H1 (cell line): Measurements from ENCODE around the gene G2E3. TPM values are rescaled to one million over a fixed set of nuclear protein-coding genes. Genes with fewer than 3 reads are reported as not detected.

Experiments used
- CTCF ChIA-PET: fragments of 300-600 bp; sonication (Branson Sonifier 250); formaldehyde crosslinking; loops from one replicate; lab custom pipeline; 2021; ENCODE audit not compliant: partially characterized antibody; lab: Charles Lee
- POLR2A ChIA-PET: fragments of 300-600 bp; sonication (Branson Sonifier 250); formaldehyde crosslinking; loops from one replicate; lab custom pipeline; 2021; ENCODE audit warnings: inconsistent platforms; ENCODE audit not compliant: partially characterized antibody; lab: Charles Lee
- DNase-seq, 2 experiments: peaks; one replicate each; pipeline versions ENCODE4 v3.0.0 to v3.0.0-alpha.2; 2010 to 2022; ENCODE audit warnings: low spot score in 2 of 2, low read depth in 1 of 2, mixed read lengths in 1 of 2
- FAIRE-seq: peaks from 2 replicates; lab custom pipeline; 2011; peaks lifted over from hg19 to GRCh38; lab: Jason Lieb, UNC
- H2AFZ ChIP-seq: 2 replicates; pipeline ENCODE4 v1.8.1; 2012; ENCODE audit warnings: low read length, inconsistent platforms
- H2AK5ac ChIP-seq: 2 replicates; pipeline ENCODE4 v1.6.1; 2013; ENCODE audit warnings: low read depth, low read length
- H2BK120ac ChIP-seq: replicated peaks from 2 replicates; pipeline ENCODE3; 2013; ENCODE audit warnings: low read depth, low read length, inconsistent platforms
- H2BK12ac ChIP-seq: 2 replicates; pipeline ENCODE4 v1.6.1; 2013; ENCODE audit warnings: low read depth, low read length
- H2BK15ac ChIP-seq: 2 replicates; pipeline ENCODE4 v1.6.1; 2013; ENCODE audit warnings: low read length
- H2BK20ac ChIP-seq: 2 replicates; pipeline ENCODE4 v1.6.1; 2013; ENCODE audit warnings: low read length
- H2BK5ac ChIP-seq: 2 replicates; pipeline ENCODE4 v1.6.1; 2013; ENCODE audit warnings: low read depth, low read length
- H3K14ac ChIP-seq: 2 replicates; pipeline ENCODE4 v1.6.1; 2013; ENCODE audit warnings: inconsistent platforms; ENCODE audit not compliant: insufficient read length
- H3K18ac ChIP-seq: 2 replicates; pipeline ENCODE4 v1.6.1; 2013; ENCODE audit warnings: low read length; ENCODE audit errors: extremely low read depth
- H3K23ac ChIP-seq: 2 replicates; pipeline ENCODE4 v1.6.1; 2013; ENCODE audit warnings: inconsistent platforms; ENCODE audit not compliant: insufficient read length
- H3K23me2 ChIP-seq: 2 replicates; pipeline ENCODE4 v1.6.1; 2013; ENCODE audit warnings: low read depth, low read length
- H3K27ac ChIP-seq: 2 replicates; pipeline ENCODE4 v1.6.1; 2011; ENCODE audit warnings: low read depth, low read length, inconsistent platforms
- H3K27me3 ChIP-seq, 4 experiments: replicated peaks in 1 of 4; 1 replicate in 1 of 4; 2 replicates in 3 of 4; pipeline versions ENCODE4 v1.6.1 to v1.8.1; 2011 to 2013; ENCODE audit warnings: low read length in 3 of 4, mild to moderate bottlenecking in 3 of 4, inconsistent platforms in 2 of 4, mixed read lengths in 2 of 4, moderate library complexity in 1 of 4; ENCODE audit not compliant: control insufficient read depth in 3 of 4, insufficient read depth in 3 of 4; ENCODE audit errors: extremely low read depth in 1 of 4
- H3K36me3 ChIP-seq, 4 experiments: 2 replicates each; pipeline versions ENCODE4 v1.6.1 to v1.8.1; 2011 to 2013; ENCODE audit warnings: mild to moderate bottlenecking in 4 of 4, low read length in 3 of 4, moderate library complexity in 2 of 4, control low read depth in 1 of 4, inconsistent platforms in 1 of 4; ENCODE audit not compliant: insufficient read depth in 4 of 4, control insufficient read depth in 2 of 4
- H3K4ac ChIP-seq: replicated peaks from 2 replicates; pipeline ENCODE3; 2013; ENCODE audit warnings: low read length, low read depth, mixed read lengths, inconsistent platforms; ENCODE audit not compliant: insufficient read length
- H3K4me1 ChIP-seq, 4 experiments: replicated peaks in 1 of 4; 1 replicate in 1 of 4; 2 replicates in 3 of 4; pipeline versions ENCODE4 v1.6.1 to v1.8.1; 2011 to 2013; ENCODE audit warnings: low read length in 3 of 4, inconsistent platforms in 2 of 4, mixed read lengths in 1 of 4; ENCODE audit not compliant: insufficient read depth in 4 of 4, control insufficient read depth in 3 of 4
- H3K4me2 ChIP-seq, 2 experiments: 2 replicates each; pipeline versions ENCODE4 v1.6.1 to v1.8.1; 2011 to 2013; ENCODE audit warnings: low read depth in 2 of 2, low read length in 2 of 2, control low read depth in 1 of 2, inconsistent platforms in 1 of 2, mild to moderate bottlenecking in 1 of 2; ENCODE audit not compliant: insufficient read depth in 1 of 2
- H3K4me3 ChIP-seq, 4 experiments: fragments of 200-600, 300-600 bp in 1 of 4; sonication (generic), shearing (Covaris generic), sonication (Bioruptor Twin) in 1 of 4; 2 replicates each; pipeline versions ENCODE4 v1.5.1 to v1.8.1; 2011 to 2016; ENCODE audit warnings: low read length in 4 of 4, low read depth in 3 of 4, control low read depth in 2 of 4, inconsistent platforms in 2 of 4, mild to moderate bottlenecking in 2 of 4, mixed read lengths in 1 of 4, moderate library complexity in 1 of 4; ENCODE audit not compliant: insufficient read depth in 2 of 4; ENCODE audit errors: extremely low read depth in 1 of 4
- H3K56ac ChIP-seq: replicated peaks from 2 replicates; pipeline ENCODE3; 2013; ENCODE audit warnings: low read depth, mild to moderate bottlenecking, mixed read lengths, low read length, inconsistent platforms; ENCODE audit not compliant: insufficient read length
- H3K79me1 ChIP-seq: 2 replicates; pipeline ENCODE4 v1.6.1; 2013; ENCODE audit warnings: low read depth, low read length, control low read depth
- H3K79me2 ChIP-seq, 2 experiments: 2 replicates each; pipeline versions ENCODE4 v1.6.1 to v1.8.1; 2012 to 2013; ENCODE audit warnings: low read length in 2 of 2, mild to moderate bottlenecking in 2 of 2, inconsistent platforms in 1 of 2; ENCODE audit not compliant: insufficient read depth in 2 of 2, control insufficient read depth in 1 of 2
- H3K9ac ChIP-seq, 4 experiments: replicated peaks in 1 of 4; 1 replicate in 1 of 4; 2 replicates in 3 of 4; pipeline versions ENCODE4 v1.6.1 to v1.8.1; 2011 to 2013; ENCODE audit warnings: low read depth in 3 of 4, low read length in 3 of 4, control low read depth in 2 of 4, mild to moderate bottlenecking in 2 of 4, moderate library complexity in 2 of 4, inconsistent platforms in 1 of 4; ENCODE audit errors: extremely low read depth in 1 of 4
- H3K9me3 ChIP-seq, 2 experiments: 2 replicates each; pipeline versions ENCODE4 v1.6.1 to v1.8.1; 2012 to 2013; ENCODE audit warnings: mild to moderate bottlenecking in 2 of 2, moderate library complexity in 2 of 2, control low read depth in 1 of 2, inconsistent platforms in 1 of 2, low read depth in 1 of 2, low read length in 1 of 2, mixed read lengths in 1 of 2; ENCODE audit not compliant: insufficient read depth in 2 of 2
- H4K20me1 ChIP-seq, 2 experiments: replicated peaks in 1 of 2; 2 replicates each; pipeline versions ENCODE3 to v1.8.1; 2011 to 2013; ENCODE audit warnings: inconsistent platforms in 2 of 2, low read length in 2 of 2, mild to moderate bottlenecking in 1 of 2; ENCODE audit not compliant: insufficient read depth in 2 of 2, control insufficient read depth in 1 of 2
- H4K5ac ChIP-seq: 2 replicates; pipeline ENCODE4 v1.6.1; 2013; ENCODE audit warnings: low read length, low read depth, mixed read lengths, inconsistent platforms; ENCODE audit not compliant: insufficient read length
- H4K8ac ChIP-seq: 2 replicates; pipeline ENCODE4 v1.8.0; 2013; ENCODE audit warnings: mild to moderate bottlenecking, moderate library complexity, low read length, inconsistent platforms; ENCODE audit not compliant: insufficient read depth; ENCODE audit errors: extremely low read depth
- H4K91ac ChIP-seq: replicated peaks from 2 replicates; pipeline ENCODE3; 2013; ENCODE audit warnings: low read length, mixed read lengths, inconsistent platforms; ENCODE audit not compliant: insufficient read length
- HDAC6 ChIP-seq: IDR thresholded peaks from one replicate; pipeline ENCODE4 v1.7.1; 2012; ENCODE audit warnings: low read depth, mild to moderate bottlenecking, inconsistent platforms, low read length, moderate library complexity
- MAFK ChIP-seq: IDR thresholded peaks from 2 replicates; pipeline ENCODE4 v1.6.1; 2012; ENCODE audit warnings: low read depth, mild to moderate bottlenecking, improper control_type of control experiment, low read length
- NANOG ChIP-seq: IDR thresholded peaks from 2 replicates; pipeline ENCODE4 v1.6.1; 2011; ENCODE audit warnings: low read length, low read depth, mild to moderate bottlenecking, inconsistent platforms; ENCODE audit not compliant: insufficient read depth, poor library complexity, severe bottlenecking
- POLR2A ChIP-seq, 2 experiments: IDR thresholded peaks; 1 replicate in 1 of 2; 2 replicates in 1 of 2; pipeline ENCODE4 v1.6.1; 2011; ENCODE audit warnings: low read depth in 2 of 2, low read length in 2 of 2, mild to moderate bottlenecking in 2 of 2; ENCODE audit errors: control extremely low read depth in 1 of 2
- SAP30 ChIP-seq: fragments of 300-600 bp; sonication (generic); IDR thresholded peaks from 2 replicates; pipeline ENCODE4 v1.7.1; 2012; ENCODE audit warnings: low read length, moderate library complexity, mild to moderate bottlenecking, inconsistent platforms; ENCODE audit not compliant: insufficient read depth, insufficient replicate concordance
- TCF12 ChIP-seq: IDR thresholded peaks from 2 replicates; pipeline ENCODE4 v1.6.1; 2011; ENCODE audit warnings: low read depth, mild to moderate bottlenecking, low read length
- WGBS, 2 experiments: shearing (Covaris generic) in 1 of 2; methylation state at CpG; one replicate each; pipeline versions ENCODE4 v1.1.6 to v1.1.7; 2013 to 2015; ENCODE audit warnings: low lambda C conversion rate in 2 of 2, mixed read lengths in 2 of 2, inconsistent platforms in 1 of 2, low coverage in 1 of 2, missing lambda C conversion rate in 1 of 2; ENCODE audit not compliant: insufficient replicate concordance in 2 of 2, insufficient coverage in 1 of 2, insufficient read length in 1 of 2; ENCODE audit errors: extremely low coverage in 1 of 2, missing lambda C conversion rate in 1 of 2; 5-methylcytosine and 5-hydroxymethylcytosine counted together
- polyA plus RNA-seq, 7 experiments: library from polyadenylated mRNA; depleted of rRNA in 3 of 7; stranded (reverse) in 5 of 7; unstranded in 2 of 7; fragments of >200 nt in 5 of 7; fragments of 200-250 nt in 2 of 7; gene quantifications; 1 replicate in 5 of 7; 2 replicates in 1 of 7; 4 replicates in 1 of 7; pipeline versions ENCODE4 v1.2.1 to v1.2.3, GENCODE V29; 2011 to 2013; ENCODE audit warnings: missing spikeins in 2 of 7, mixed read lengths in 2 of 7
- total RNA-seq: library from RNA; stranded (reverse); fragmentation: NEBNext Ultra II Directional; extraction: Animal tissue kit (Norgen Biotek cat#: 25700); gene quantifications from 2 replicates; pipeline ENCODE4 v1.2.1, GENCODE V29; 2021

G2E3 gene
- total and polyA plus RNA-seq, 2 of the 8 experiments (the other 6 are each of a cell fraction or from before 2014, with no cell fraction given) = 9.2 to 72.0 TPM

- no peak for TF ChIP-seq HDAC6
- TF ChIP-seq MAFK = no peak
- no peak for TF ChIP-seq POLR2A (IDR thresholded peaks at IDR 0.05; ENCODE audit: control extremely low read depth in 1 of 2, low read depth in 2 of 2, low read length in 2 of 2)
- no peak for TF ChIP-seq NANOG
- TF ChIP-seq TCF12 = no peak
- no peak for TF ChIP-seq SAP30
- no peak overlapping the region for H2BK12ac ChIP-seq
- H3K56ac ChIP-seq = no peak overlapping the region
- H3K79me2 ChIP-seq = peaks cover 31 to 64% of the 10 kb centered on the region in 2 experiments
- no peak for FAIRE-seq
- no peak overlapping the region for H4K5ac ChIP-seq
- H4K8ac ChIP-seq = no peak overlapping the region
- no peak overlapping the region for H3K23ac ChIP-seq
- no peak overlapping the region for H2AFZ ChIP-seq
- no peaks in the 10 kb centered on the region for H3K9me3 ChIP-seq
- H3K36me3 ChIP-seq = peaks cover 0 to 7% (median 0%) of the 10 kb centered on the region in 4 experiments; a peak in 1 of 8 replicates
- H4K91ac ChIP-seq = no peak overlapping the region
- H3K9ac ChIP-seq = no peak overlapping the region; a peak in 1 of 7 replicates
- H2BK20ac ChIP-seq = no peak overlapping the region
- H2BK5ac ChIP-seq = no peak overlapping the region
- no peak overlapping the region for H3K27ac ChIP-seq
- peak overlapping the region; percentile 70 to 89; a peak in 3 of 4 replicates for H3K4me2 ChIP-seq
- H2AK5ac ChIP-seq = no peak overlapping the region
- POLR2A ChIA-PET = interaction anchor here (0.6 kb wide), 1 partner anchor 145 kb away, joined by 3 read pairs; no protein-coding TSS in a partner anchor
- peaks cover 5% of the 10 kb centered on the region; the same call in 1 of the 2 replicates for H3K23me2 ChIP-seq
- no peak for DNase-seq
- H3K14ac ChIP-seq = no peak overlapping the region
- 80% methylated on average over 1 of the region's 1 CpG; no CpG with 5 or more reads in 1 of the 2 experiments for WGBS, 2 experiments
- H4K20me1 ChIP-seq = peaks cover 3 to 11% of the 10 kb centered on the region in 2 experiments
- CTCF ChIA-PET = no interaction called here
- H3K4me1 ChIP-seq = peaks cover 0 to 2% (median 0%) of the 10 kb centered on the region in 4 experiments; a peak in 3 of 7 replicates
- H3K4me3 ChIP-seq = peak overlapping the region; percentile 76 to 93 (median 86); a peak in 7 of 8 replicates
- no peaks in the 10 kb centered on the region for H3K27me3 ChIP-seq
- H3K18ac ChIP-seq = no peak overlapping the region
- H2BK15ac ChIP-seq = no peak overlapping the region
- peaks cover 2% of the 10 kb centered on the region; the same call in 1 of the 2 replicates for H3K79me1 ChIP-seq
- no peak overlapping the region for H3K4ac ChIP-seq
- no peak overlapping the region for H2BK120ac ChIP-seq
These were observed 1.6 kb downstream of the G2E3 start for GRCh38 chr14:30560581-30560980.
